ENCODE data around the gene RAN. TPM values are rescaled to one million over a fixed set of nuclear protein-coding genes. Genes with fewer than 3 reads are reported as not detected.
"Not testable (repeated sequence)": the region's sequence is repeated elsewhere in the genome, so short reads cannot be mapped to it uniquely, and the experiment has no call there.

The RAN gene
- total and polyA plus RNA-seq, 4 donors, result 210 to 505 (median 354) TPM

DNA sequence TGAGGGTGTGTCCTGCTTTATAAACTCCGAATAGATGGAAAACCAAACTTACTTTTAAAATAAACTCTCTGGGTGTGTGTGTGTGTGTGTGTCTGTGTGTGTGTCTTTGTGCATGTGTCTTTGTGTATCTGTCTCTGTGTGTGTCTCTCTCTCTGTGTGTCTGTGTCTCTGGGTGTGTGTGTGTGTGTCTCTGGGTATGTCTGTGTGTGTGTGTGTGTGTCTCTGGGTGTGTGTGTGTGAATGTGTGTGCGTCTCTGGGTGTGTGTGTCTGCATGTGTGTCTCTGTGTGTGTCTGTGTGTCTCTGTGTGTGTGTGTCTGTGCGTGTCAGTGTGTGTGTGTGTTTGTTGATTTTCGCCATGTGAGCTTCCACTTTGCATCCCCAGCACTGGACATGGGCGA, 9.2 kb downstream of the RAN start:
- Histone ChIP-seq H3K4me3 (no peak overlapping the region), H3K36me3 (ENCODE audit: control insufficient read depth in 4 of 4, insufficient read depth in 4 of 4, low read length in 4 of 4) (peaks cover 0 to 7% (median under 1%) of the 10 kb centered on the region in 4 donors), H3K9me3 (ENCODE audit: control insufficient read depth in 4 of 4, insufficient read depth in 3 of 4, low read length in 3 of 4) (no peaks in the 10 kb centered on the region), H3K4me1 (ENCODE audit: control insufficient read depth in 5 of 5, insufficient read depth in 5 of 5, low read length in 5 of 5) (no peaks in the 10 kb centered on the region), H3K9ac (ENCODE audit: insufficient read depth in 1 of 2, low read length in 2 of 2) (no peak overlapping the region), H3K27me3 (ENCODE audit: control insufficient read depth in 3 of 3, insufficient read depth in 3 of 3, low read length in 2 of 3) (peaks cover 0 to 9% (median 0%) of the 10 kb centered on the region in 3 donors), H3K27ac (ENCODE audit: low read depth in 1 of 2, low read length in 1 of 2) (no peak overlapping the region)
- WGBS, 2 donors, result 86 to 89% methylated on average over 5 of the region's 5 CpGs
- no peak for ATAC-seq (ENCODE audit: insufficient read depth, low FRiP score)
- DNase-seq, result no peak
- TF ChIP-seq, protein P1, sequence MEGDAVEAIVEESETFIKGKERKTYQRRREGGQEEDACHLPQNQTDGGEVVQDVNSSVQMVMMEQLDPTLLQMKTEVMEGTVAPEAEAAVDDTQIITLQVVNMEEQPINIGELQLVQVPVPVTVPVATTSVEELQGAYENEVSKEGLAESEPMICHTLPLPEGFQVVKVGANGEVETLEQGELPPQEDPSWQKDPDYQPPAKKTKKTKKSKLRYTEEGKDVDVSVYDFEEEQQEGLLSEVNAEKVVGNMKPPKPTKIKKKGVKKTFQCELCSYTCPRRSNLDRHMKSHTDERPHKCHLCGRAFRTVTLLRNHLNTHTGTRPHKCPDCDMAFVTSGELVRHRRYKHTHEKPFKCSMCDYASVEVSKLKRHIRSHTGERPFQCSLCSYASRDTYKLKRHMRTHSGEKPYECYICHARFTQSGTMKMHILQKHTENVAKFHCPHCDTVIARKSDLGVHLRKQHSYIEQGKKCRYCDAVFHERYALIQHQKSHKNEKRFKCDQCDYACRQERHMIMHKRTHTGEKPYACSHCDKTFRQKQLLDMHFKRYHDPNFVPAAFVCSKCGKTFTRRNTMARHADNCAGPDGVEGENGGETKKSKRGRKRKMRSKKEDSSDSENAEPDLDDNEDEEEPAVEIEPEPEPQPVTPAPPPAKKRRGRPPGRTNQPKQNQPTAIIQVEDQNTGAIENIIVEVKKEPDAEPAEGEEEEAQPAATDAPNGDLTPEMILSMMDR (IDR thresholded peaks at IDR 0.05; ENCODE audit: control extremely low read depth, extremely low read depth), result no peak

- ATAC-seq (ENCODE audit: insufficient read depth, low FRiP score), result no peak
- H3K27ac ChIP-seq (ENCODE audit: low read depth in 1 of 2, low read length in 1 of 2), result no peak overlapping the region
- whole genome bisulfite sequencing, 2 donors, result 98 to 100% methylated on average over 1 of the region's 1 CpG
- peaks cover 0 to 9% (median 0%) of the 10 kb centered on the region in 3 donors for H3K27me3 ChIP-seq (ENCODE audit: control insufficient read depth in 3 of 3, insufficient read depth in 3 of 3, low read length in 2 of 3)
- no peaks in the 10 kb centered on the region for H3K4me1 ChIP-seq (ENCODE audit: control insufficient read depth in 5 of 5, insufficient read depth in 5 of 5, low read length in 5 of 5)
- H3K9me3 ChIP-seq (ENCODE audit: control insufficient read depth in 4 of 4, insufficient read depth in 3 of 4, low read length in 3 of 4), result no peaks in the 10 kb centered on the region
- no peak overlapping the region for H3K4me3 ChIP-seq
- no peak overlapping the region for H3K9ac ChIP-seq (ENCODE audit: insufficient read depth in 1 of 2, low read length in 2 of 2)
- TF ChIP-seq, protein P1 (IDR thresholded peaks at IDR 0.05; ENCODE audit: control extremely low read depth, extremely low read depth), result no peak
- H3K36me3 ChIP-seq (ENCODE audit: control insufficient read depth in 4 of 4, insufficient read depth in 4 of 4, low read length in 4 of 4), result peaks cover 0 to 3% (median 0%) of the 10 kb centered on the region in 4 donors
- no peak for DNase-seq
Observed at GRCh38 chr12:130881548-130881947, 9.7 kb downstream of the RAN start.

DNA sequence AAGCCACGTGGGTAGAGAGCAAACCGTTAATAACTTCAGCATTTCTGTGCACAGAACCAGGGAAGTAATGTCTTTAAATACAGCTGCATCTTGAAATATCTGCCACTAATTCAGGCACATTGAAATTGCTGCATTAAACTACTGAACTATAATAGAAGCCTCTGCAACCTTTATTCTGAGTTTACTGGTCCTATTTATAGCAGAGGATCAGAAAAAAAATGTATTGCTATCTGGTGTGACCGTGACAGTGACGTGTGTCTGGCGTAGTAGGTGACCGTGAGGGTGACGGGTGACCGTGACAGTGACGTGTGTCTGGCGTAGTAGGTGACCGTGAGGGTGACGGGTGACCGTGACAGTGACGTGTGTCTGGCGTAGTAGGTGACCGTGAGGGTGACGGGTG, 15.3 kb downstream of the RAN start:
- not testable (repeated sequence) for H3K4me3 ChIP-seq; H3K36me3 ChIP-seq (ENCODE audit: control insufficient read depth in 4 of 4, insufficient read depth in 4 of 4, low read length in 4 of 4); H3K27me3 ChIP-seq (ENCODE audit: control insufficient read depth in 3 of 3, insufficient read depth in 3 of 3, low read length in 2 of 3); H3K9ac ChIP-seq (ENCODE audit: insufficient read depth in 1 of 2, low read length in 2 of 2); ATAC-seq (ENCODE audit: insufficient read depth, low FRiP score); H3K9me3 ChIP-seq (ENCODE audit: control insufficient read depth in 4 of 4, insufficient read depth in 3 of 4, low read length in 3 of 4); DNase-seq; H3K4me1 ChIP-seq (ENCODE audit: control insufficient read depth in 5 of 5, insufficient read depth in 5 of 5, low read length in 5 of 5); H3K27ac ChIP-seq (ENCODE audit: low read depth in 1 of 2, low read length in 1 of 2)
- 80 to 91% methylated on average over 10 of the region's 17 CpGs for WGBS, 2 donors

GRCh38 chr12:130904064-130904463, 32.2 kb downstream of the RAN start:
- Histone ChIP-seq H3K27me3 (ENCODE audit: control insufficient read depth in 3 of 3, insufficient read depth in 3 of 3, low read length in 2 of 3) (no peaks in the 10 kb centered on the region), H3K4me3 (no peak overlapping the region), H3K36me3 (ENCODE audit: control insufficient read depth in 4 of 4, insufficient read depth in 4 of 4, low read length in 4 of 4) (no peaks in the 10 kb centered on the region), H3K27ac (ENCODE audit: low read depth in 1 of 2, low read length in 1 of 2) (no peak overlapping the region), H3K9me3 (ENCODE audit: control insufficient read depth in 4 of 4, insufficient read depth in 3 of 4, low read length in 3 of 4) (peaks cover 0 to 2% (median 0%) of the 10 kb centered on the region in 4 donors), H3K9ac (ENCODE audit: insufficient read depth in 1 of 2, low read length in 2 of 2) (no peak overlapping the region), H3K4me1 (ENCODE audit: control insufficient read depth in 5 of 5, insufficient read depth in 5 of 5, low read length in 5 of 5) (no peaks in the 10 kb centered on the region)
- no peak for DNase-seq
- ATAC-seq (ENCODE audit: insufficient read depth, low FRiP score), result no peak
- WGBS, 2 donors, result 88% methylated on average over 2 of the region's 2 CpGs
- TF ChIP-seq, protein P1 (IDR thresholded peaks at IDR 0.05; ENCODE audit: control extremely low read depth, extremely low read depth), result no peak

DNA sequence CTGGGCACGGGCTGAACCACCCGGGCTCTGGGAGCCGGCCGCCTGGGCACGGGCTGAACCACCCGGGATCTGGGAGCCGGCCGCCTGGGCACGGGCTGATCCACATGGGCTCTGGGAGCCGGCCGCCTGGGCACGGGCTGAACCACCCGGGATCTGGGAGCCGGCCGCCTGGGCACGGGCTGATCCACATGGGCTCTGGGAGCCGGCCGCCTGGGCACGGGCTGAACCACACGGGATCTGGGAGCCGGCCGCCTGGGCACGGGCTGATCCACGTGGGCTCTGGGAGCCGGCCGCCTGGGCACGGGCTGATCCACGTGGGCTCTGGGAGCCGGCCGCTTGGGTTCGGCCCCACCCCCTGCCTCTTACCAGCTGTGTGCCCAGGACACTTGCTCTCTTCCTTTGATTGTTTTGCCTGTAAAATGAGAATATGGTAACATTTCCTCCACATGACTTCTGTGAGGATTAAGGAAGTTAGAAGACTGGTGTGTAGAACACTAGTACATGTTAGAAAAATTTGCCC, 33.1 kb downstream of the RAN start:
- H3K36me3 ChIP-seq (ENCODE audit: control insufficient read depth in 4 of 4, insufficient read depth in 4 of 4, low read length in 4 of 4); H3K4me1 ChIP-seq (ENCODE audit: control insufficient read depth in 5 of 5, insufficient read depth in 5 of 5, low read length in 5 of 5); H3K9me3 ChIP-seq (ENCODE audit: control insufficient read depth in 4 of 4, insufficient read depth in 3 of 4, low read length in 3 of 4); H3K9ac ChIP-seq (ENCODE audit: insufficient read depth in 1 of 2, low read length in 2 of 2); H3K4me3 ChIP-seq; H3K27ac ChIP-seq (ENCODE audit: low read depth in 1 of 2, low read length in 1 of 2); ATAC-seq (ENCODE audit: insufficient read depth, low FRiP score); DNase-seq; H3K27me3 ChIP-seq (ENCODE audit: control insufficient read depth in 3 of 3, insufficient read depth in 3 of 3, low read length in 2 of 3): not testable (repeated sequence)
- 90% methylated on average over 25 to 31 of the region's 31 CpGs for WGBS, 2 donors
